HG02970 (cell line): ENCODE results near the gene BPIFB6.

ENCODE experiments used
- ATAC-seq: cut with Tn5 transposase; IDR thresholded peaks from one replicate; pipeline ENCODE4 v1.9.1; 2021; ENCODE audit warnings: mild to moderate bottlenecking, moderate library complexity, moderate number of reproducible peaks; ENCODE audit not compliant: unreplicated experiment, low FRiP score

BPIFB6 gene

DNA sequence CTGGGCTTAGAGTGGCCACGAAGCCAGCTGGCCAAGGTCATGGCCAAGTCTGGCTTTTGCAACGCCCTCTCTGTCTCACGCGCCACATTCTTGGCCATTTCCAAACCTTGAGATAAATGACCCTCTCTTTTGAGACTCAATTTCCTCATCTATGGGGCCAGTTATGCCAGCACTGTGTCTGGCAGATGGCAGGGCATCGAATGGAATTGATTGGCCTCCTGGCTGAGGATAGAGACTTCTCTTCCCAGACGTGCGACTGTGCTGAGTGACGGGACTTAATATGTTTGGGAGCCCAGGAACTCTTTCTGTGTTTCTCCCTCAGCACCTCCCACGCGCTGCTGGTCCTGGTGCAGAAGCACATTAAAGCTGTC lies 16.3 kb upstream of the BPIFB6 start:
- ATAC-seq: no peak

GRCh38 chr20:33015700-33016580 lies 15.5 kb upstream of the BPIFB6 start:
- no peak for ATAC-seq

DNA sequence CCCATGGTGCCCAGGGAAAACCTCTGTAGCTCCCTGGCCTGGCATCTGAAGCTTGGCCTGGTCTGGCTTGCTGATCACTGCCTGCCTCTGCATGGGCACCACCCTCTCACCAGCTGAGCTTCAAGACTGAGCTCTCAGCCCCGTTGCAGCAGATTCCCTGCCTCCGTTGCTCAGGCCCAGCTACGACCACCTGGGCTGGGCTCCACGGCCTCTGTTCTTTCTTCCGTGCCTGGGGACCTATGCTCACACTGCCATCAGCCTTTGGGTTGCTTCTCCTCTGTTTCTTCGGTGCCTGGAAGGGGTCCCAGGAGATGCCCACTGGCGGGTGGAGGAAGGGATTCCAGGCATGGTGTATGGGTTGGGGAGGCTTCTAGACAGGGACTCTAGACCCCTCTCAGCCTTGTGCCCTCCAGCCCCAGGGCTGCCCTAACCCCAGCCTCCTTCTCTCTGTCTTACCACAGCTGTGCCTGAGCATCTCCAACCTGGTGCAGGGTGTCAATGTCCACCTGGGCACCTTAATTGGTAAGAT lies 14.8 kb upstream of the BPIFB6 start:
- ATAC-seq: no peak

DNA sequence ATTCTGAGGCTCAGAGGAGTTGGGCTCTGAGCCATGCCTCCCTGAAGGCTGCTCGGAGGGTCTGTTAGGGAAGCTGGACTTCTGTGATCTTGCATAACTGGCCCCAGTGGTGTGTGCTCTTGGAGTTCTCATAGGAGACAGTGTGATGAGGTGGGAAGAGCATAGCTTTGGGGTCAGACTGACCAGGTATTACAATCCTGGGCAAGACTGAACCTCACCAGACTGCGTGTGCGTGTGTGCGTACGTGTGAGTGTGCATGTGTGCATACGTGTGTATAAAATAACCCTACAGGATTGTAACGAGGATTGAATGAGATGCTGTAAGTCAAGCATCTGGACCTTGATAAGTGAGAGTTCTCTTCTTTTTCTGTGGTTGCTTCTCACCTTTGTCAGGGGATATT lies 13.9 kb upstream of the BPIFB6 start:
- no peak for ATAC-seq

- ATAC-seq: no peak
Measured at GRCh38 chr20:33018169-33018931, 13.1 kb upstream of the BPIFB6 start.

DNA sequence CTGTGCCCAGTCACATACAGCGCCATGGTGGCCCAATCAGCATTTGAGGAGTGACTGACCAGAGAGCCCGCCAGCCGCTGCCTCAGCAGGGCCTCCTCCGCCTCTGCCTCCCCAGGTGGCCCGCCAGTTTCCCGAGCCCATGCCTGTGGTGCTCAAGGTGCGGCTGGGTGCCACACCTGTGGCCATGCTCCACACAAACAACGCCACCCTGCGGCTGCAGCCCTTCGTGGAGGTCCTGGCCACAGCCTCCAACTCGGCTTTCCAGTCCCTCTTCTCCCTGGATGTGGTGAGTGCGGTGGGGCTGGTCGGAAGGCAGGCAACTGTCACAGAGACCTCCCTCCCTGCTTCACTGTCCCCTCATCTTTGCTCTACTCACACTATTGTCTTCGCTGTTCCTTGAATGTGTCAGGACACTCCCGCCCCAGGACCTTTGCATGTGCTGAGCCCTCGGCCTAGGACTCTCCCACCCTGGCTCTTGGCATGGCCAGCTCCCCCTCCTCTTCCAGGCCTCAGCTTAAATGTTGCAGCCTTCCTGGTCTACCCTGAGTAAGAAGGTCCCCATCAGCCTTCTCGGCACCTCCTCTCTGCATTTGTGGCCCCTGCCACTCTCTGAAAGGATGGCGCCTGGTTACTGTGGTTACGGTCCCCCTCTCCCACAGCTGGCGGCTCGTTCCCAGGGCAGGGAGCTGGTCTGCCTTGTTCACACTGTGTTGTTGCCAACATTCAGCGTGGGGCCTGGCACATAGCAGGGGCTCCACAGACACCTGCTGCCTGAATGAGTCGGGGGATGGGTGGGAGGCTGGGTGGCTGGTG lies 11.8 kb upstream of the BPIFB6 start:
- no peak for ATAC-seq

DNA sequence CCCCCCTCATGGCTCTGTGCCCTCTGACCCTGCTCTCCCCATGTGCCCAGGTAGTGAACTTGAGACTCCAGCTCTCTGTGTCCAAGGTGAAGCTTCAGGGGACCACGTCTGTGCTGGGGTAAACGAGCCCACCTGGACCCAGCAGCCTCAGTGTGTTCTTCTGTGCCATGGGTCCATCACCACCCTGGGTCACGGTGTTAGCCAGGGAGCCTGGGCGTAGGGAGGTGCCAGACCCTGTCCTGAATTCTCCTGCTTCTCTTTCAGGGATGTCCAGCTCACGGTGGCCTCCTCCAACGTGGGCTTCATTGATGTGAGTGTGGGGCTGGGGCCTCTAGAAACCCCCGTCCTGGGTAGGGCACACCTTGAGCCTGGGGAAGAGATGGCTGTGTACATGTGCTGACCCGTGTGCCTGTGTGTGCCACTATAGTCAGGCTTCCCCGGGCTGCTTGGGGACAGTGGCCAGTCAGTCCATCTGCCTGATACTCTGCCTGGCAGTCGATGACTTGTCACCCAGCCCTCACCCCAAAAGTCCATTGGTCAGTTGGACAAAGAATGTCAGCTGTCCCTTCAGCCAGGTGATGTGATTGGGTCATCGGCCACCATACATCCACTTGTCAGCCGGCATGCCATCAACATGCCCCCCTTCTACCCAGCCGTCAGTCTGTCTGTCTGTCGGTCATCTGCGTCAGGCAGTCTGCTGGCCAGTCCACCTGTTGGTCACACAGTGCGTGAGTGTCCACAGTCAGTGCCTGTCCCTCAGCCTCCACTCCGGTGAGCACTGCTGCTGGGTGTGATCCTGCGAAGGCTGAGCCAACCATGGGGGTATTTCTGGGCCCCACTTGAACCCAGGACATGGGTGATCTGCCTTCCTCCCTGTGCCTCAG lies 10.9 kb upstream of the BPIFB6 start:
- no peak for ATAC-seq

DNA sequence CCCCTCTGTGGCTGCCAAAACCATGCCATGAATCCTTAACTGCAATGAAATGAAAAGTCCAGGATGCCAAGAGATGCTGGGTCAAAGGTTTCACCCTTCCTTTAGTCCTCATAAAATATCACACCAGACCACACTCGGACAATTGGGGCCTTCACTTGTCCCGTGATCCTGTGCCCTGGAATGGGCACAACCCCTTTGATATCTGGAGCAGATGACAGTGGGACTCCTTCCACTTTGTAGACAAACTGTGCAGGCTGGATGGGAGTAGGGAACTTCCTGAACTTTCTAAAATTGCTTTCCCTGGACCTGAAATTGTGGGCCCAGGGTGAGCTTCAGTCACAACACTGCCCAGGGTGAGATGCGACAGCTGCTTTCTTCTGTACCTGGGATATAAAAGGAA lies 9.6 kb upstream of the BPIFB6 start:
- ATAC-seq: no peak

DNA sequence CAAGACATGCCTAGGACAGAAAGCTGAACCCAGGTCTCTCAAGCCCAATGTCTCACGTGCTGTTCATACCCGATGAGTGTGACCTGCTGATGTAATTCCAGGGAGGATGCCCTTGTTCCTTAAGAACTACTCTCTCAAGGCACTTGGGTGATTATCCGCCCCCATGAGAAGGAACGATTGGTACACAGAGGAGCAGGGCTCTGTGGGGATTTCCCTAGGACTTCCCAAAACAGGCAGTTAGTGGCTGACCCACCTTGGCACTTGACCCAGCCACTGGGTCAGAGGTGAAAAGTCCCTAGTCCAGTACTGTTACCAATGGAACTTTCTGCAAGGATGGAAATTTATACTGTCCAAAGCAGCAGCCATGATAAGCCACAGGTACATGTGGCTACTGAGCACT lies 9.2 kb upstream of the BPIFB6 start:
- ATAC-seq: no peak

GRCh38 chr20:33022694-33023438 lies 8.6 kb upstream of the BPIFB6 start:
- ATAC-seq: no peak

DNA sequence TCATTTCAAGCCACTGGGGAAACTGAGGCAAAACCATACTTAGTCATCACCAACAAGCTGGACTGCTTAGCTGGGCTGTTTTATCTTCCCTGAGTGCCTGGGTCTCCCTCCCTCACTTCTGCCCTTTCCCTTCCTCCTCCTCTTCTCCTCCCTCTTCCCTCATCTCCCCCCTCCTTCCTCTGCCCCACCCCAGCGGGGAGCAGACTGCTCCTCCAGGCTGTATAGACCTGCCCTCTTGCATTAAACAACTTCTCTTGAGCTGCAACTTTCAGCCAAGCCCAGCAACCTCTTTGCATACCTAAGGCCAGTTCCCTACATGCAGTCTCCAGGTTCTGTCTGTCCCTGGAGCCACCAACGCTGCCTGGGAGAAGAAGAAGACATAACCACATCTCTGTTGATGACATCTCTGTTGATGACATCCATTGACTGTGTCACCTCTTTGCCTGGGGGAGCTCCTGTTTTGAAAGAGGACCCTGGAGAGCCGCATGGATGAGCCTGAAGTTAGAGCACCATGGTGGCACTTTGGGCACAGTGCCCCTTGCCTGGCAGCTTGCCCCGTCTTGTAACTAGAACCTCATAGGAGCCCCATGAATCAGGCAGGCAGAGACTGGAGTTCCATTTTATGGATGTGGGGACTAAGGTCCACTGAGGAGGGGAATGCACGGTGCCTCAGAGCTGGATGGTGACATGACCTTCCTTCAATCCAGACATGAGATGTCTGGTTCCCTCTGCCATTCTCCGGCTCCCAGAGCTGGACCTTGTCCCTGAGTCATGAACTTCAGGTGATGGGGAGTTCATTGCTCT lies 7.8 kb upstream of the BPIFB6 start:
- no peak for ATAC-seq

GRCh38 chr20:33024243-33024560 lies 7.2 kb upstream of the BPIFB6 start:
- ATAC-seq: no peak

DNA sequence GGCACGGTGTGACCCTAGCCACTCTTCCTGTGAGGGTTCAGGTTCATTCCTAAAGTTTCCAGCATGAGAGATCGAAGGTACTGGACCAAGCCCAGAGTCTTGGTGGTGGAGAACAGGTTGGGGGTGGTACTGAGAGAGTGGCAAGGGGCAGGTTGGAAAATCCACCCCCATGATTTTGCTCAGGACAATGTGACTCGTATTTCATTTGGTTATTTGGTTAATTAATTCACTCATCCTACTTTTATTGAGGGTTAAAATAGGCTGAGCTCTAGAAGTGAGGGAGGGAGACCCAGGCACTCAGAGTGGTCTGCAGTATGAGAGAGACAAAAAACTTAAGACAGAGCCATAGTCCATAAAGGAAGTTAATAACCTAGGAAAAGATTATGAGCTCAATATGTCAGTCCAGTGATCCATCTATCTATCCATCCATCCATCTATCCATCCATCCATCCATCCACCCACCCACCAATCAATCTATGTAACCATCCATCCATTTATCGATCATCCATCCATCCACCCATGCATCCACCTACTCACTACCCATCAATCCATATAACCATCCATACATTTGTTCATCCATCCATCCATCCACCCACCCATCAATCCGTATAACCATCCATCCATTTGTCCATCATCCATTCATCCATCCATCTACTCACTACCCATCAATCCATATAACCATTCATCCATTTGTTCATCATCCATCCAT lies 6.7 kb upstream of the BPIFB6 start:
- no peak for ATAC-seq

- no peak for ATAC-seq
Measured at GRCh38 chr20:33025318-33025876, 6.1 kb upstream of the BPIFB6 start.

DNA sequence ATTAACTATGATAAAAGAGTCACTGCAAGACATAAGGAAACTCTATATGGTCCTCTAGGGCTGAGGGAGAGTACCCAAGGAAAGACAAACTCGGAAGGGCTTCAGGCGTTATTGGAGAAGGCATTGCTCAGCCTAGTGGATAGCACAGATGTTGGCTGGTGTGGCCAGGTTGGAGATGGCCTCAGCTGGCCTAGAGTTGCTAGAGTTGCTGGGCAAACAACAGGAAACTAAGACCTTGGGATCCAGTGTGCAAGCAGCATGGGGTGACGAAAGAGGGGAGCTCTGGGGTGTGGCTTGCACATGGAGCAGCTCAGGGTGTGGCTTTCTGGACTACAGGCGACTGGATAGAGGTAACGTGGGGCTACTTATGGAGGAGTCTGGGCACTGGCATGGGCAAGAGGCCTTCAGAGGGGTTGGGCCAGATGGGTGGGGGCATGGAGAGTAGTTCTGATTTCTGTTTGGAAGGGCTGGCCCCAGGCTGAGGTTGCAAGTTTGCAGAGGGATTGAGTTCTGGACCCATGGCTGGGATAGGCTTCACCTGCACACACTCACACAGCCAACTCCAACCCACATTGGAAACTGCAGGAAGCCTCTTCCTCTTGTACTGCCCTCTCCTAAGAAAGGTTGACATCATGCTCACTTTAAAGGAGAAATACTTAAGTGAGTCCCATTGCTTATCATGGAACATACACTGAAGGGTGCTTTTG lies 5.2 kb upstream of the BPIFB6 start:
- no peak for ATAC-seq

DNA sequence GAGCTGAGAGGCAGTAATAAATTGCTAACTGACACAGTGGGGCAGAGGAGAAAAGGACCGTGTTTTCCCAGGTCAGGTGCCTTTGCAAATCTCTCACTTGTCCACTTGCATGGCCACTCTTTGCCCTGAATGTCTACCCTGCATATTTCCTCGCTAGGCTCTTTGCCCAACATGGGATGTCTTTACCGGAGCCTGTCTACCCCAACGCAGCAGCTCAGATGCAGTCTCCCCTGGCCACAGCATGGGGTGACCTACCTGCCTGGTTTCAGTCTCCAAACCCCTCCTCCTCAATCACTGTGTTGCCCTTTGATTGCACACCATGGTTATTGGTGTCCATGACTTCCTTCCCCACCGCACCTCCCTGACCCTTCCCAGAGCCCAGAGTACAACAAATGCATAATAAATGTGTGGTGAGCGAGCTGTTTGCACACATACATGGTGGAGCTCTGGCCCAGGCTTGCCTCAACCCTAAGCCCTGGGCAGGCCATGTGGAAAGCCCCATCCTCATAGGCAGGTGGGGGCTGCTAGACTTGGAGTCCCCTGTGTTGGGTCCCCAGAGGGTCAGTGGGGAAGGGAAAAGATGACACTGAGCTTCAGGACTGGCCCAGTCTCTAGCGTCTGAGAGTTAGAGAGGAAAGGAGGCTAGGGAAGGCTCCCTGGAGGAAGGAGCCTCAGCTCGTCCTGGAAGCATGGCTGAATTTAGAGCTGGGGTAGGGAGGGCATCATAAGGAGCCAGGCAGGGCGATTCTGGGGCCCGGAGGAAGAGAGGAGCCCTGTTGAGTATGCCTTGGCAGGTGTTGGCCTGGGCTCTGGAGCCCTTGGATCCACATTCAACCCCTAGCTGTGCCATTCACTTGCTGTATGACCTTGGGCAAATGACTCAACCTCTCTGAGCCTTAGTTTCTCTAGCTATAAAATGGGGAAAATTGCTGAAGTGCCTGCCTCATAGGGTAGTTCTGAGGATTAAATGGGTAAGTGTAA lies 4.4 kb upstream of the BPIFB6 start:
- ATAC-seq: no peak
